GM06990 (cell line): ENCODE results near the gene SMARCD3.

ENCODE experiments used
- DNase-seq: peaks from one replicate; pipeline ENCODE4 v3.0.0-alpha.2; 2011; ENCODE audit not compliant: insufficient read length; ENCODE audit errors: extremely low read depth
- H3K27me3 ChIP-seq: replicated peaks from 2 replicates; pipeline ENCODE4 v1.6.0; 2011; ENCODE audit warnings: low read length; ENCODE audit not compliant: control insufficient read depth, insufficient read depth
- H3K36me3 ChIP-seq: 2 replicates; pipeline ENCODE4 v1.5.1; 2011; ENCODE audit warnings: low read length; ENCODE audit not compliant: control insufficient read depth, insufficient read depth
- H3K4me3 ChIP-seq: replicated peaks from 2 replicates; pipeline ENCODE4 v1.5.1; 2011; ENCODE audit warnings: low read depth, mild to moderate bottlenecking, control low read depth, low read length
- CTCF ChIP-seq: IDR thresholded peaks from 2 replicates; pipeline ENCODE4 v1.5.1; 2011; ENCODE audit warnings: low read length, control low read depth, mild to moderate bottlenecking, inconsistent platforms; ENCODE audit not compliant: insufficient read depth, poor library complexity, severe bottlenecking

SMARCD3 gene

GRCh38 chr7:151249732-151250072 is 1.2 kb upstream of the SMARCD3 start:
- Histone ChIP-seq H3K27me3 (peaks cover 7% of the 10 kb centered on the region), H3K36me3 (no peaks in the 10 kb centered on the region), H3K4me3 (no peak overlapping the region)
- TF ChIP-seq CTCF, result no peak
- no peak for DNase-seq

GRCh38 chr7:151249034-151249731 is 689 bp upstream of the SMARCD3 start:
- no peak overlapping the region for H3K4me3 ChIP-seq
- DNase-seq, result no peak
- H3K36me3 ChIP-seq, result no peaks in the 10 kb centered on the region
- no peak for TF ChIP-seq CTCF
- H3K27me3 ChIP-seq, result peaks cover 7% of the 10 kb centered on the region

- no peak for DNase-seq
- peaks cover 4% of the 10 kb centered on the region for H3K27me3 ChIP-seq
Measured at GRCh38 chr7:151247611-151248345, 716 bp downstream of the SMARCD3 start.

GRCh38 chr7:151246851-151247580 is 1.5 kb downstream of the SMARCD3 start:
- no peaks in the 10 kb centered on the region for H3K36me3 ChIP-seq
- no peak overlapping the region for H3K4me3 ChIP-seq
- no peak for TF ChIP-seq CTCF
- peaks cover 4% of the 10 kb centered on the region for H3K27me3 ChIP-seq
- DNase-seq, result no peak

More at GRCh38 chr7:151247611-151248345, 716 bp downstream of the SMARCD3 start:
- no peaks in the 10 kb centered on the region for H3K36me3 ChIP-seq
- no peak for TF ChIP-seq CTCF
- no peak overlapping the region; the same call in 1 of the 2 replicates for H3K4me3 ChIP-seq

- DNase-seq, result no peak
- no peak for TF ChIP-seq CTCF
- Histone ChIP-seq H3K4me3 (no peak overlapping the region), H3K27me3 (peaks cover 4% of the 10 kb centered on the region), H3K36me3 (no peaks in the 10 kb centered on the region)
Measured at GRCh38 chr7:151246102-151246850, 2.2 kb downstream of the SMARCD3 start.
